ENCODE data around the gene DLG2.

- TF ChIP-seq POLR2A (IDR thresholded peaks at IDR 0.05) (no peak), CTCF (IDR thresholded peaks at IDR 0.05) (no peak), EP300 (IDR thresholded peaks at IDR 0.05) (no peak)
Observed at GRCh38 chr11:85279267-85279666, 347.9 kb downstream of the DLG2 start.

All from ovary (tissue), 3 donors.